ENCODE measurements around the gene GPC6.
A peak's percentile ranks its signal among the peaks of the same experiment; 100 is the strongest.

The GPC6 gene

GRCh38 chr13:93784191-93784590 lies 557.6 kb downstream of the GPC6 start:
- TF ChIP-seq CTCF (IDR thresholded peaks at IDR 0.05; ENCODE audit: low read depth, low read length, missing control alignments), result no peak
- no peak overlapping the region for H3K4me3 ChIP-seq (ENCODE audit: low read depth, low read length)
- in situ Hi-C loops (cut with HindIII; ENCODE audit: low sequenced_read_pairs), result no loop called here
- no peak for DNase-seq (ENCODE audit: low read depth)

DNA sequence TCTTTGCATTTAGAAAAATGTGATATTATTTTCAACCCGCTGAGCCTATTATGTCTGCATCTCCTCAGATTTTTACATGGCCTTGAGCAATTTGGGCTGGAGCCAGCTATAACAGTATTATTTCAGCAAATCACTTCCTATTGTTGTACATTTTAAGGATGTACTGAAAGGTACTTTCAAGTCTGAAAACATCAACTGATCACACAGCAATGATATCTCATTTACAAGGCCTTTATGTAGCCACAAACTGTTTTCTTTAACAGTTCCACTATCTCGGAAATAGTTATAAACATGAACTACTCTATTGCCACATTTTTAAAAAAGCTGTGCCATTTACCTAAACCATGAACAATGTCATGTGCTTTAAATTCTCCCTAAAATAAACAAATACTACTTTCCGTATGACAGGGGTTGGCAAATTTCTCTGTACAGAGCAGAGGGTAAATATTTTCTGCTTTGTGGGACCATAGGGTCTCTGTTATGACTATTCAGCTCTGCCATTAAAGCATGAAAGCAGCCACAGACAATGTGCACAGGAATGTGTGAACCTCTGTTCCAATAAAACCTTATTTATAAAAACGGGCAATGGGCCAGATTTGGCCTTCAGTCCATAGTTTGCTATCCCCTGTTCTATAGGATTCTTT lies 560.4 kb downstream of the GPC6 start:
- in situ Hi-C loops (cut with HindIII; ENCODE audit: low sequenced_read_pairs), result no loop called here
- H3K4me3 ChIP-seq (ENCODE audit: low read depth, low read length), result no peak overlapping the region
- TF ChIP-seq CTCF (IDR thresholded peaks at IDR 0.05; ENCODE audit: low read depth, low read length, missing control alignments), result no peak
- DNase-seq (ENCODE audit: low read depth), result peak; percentile 32

- in situ Hi-C loops (cut with HindIII; ENCODE audit: low sequenced_read_pairs), result no loop called here
- no peak overlapping the region for H3K4me3 ChIP-seq (ENCODE audit: low read depth, low read length)
- TF ChIP-seq CTCF (IDR thresholded peaks at IDR 0.05; ENCODE audit: low read depth, low read length, missing control alignments), result no peak
- no peak for DNase-seq (ENCODE audit: low read depth)
These were observed 561.8 kb downstream of the GPC6 start for GRCh38 chr13:93788456-93788855.

DNA sequence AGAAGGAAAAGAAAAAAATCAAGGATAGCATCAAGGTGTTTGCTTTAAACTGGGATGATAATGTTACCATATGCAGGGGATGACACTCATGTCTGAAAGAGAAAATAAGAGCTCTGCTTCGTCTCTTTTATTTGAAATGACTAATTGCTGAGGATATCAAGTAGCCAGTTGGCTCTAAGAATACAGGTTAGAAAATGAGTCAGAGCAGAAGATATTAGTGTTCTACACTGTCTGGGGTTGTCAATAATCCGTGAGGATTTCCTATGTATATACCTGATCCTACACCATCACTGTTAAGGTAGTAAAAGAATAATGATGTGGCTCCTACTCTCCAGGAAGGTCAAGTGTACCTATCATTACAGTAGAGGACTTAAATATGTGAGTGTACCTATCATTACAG lies 562.5 kb downstream of the GPC6 start:
- no peak for DNase-seq (ENCODE audit: low read depth)
- in situ Hi-C loops (cut with HindIII; ENCODE audit: low sequenced_read_pairs), result no loop called here
- no peak for TF ChIP-seq CTCF (IDR thresholded peaks at IDR 0.05; ENCODE audit: low read depth, low read length, missing control alignments)
- H3K4me3 ChIP-seq (ENCODE audit: low read depth, low read length), result no peak overlapping the region

DNA sequence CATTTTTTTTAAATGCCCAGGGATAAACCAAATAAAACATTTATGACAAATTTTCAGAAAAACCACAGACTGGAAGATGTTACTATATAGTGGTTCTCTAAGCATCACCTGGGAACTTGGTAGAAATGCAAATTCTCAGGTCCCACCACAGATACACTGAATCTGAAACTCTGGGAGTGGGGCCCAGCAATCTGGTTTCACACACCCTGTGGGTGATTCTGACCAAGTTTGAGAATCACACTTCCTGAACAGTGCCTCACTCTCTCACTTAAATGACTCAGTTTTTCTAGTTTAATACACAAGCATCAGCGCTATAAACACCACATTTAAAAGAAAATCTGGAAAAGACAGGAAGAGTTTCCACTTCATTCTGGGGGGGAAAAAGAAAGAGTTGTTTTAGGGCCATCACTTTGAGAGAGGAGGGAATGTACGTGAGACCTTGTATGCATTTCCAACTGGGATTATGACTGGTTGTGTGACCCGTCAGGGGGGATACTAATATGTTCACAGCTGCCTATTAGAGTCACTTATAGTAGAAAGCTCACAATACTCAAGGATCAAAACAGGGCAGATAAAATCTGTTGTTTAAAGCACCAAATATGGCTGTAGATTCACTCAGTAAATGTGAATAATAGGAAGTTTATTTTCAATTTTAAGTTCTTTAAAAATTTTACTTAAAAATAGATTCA lies 567.7 kb downstream of the GPC6 start:
- TF ChIP-seq CTCF (IDR thresholded peaks at IDR 0.05; ENCODE audit: low read depth, low read length, missing control alignments), result no peak

DNA sequence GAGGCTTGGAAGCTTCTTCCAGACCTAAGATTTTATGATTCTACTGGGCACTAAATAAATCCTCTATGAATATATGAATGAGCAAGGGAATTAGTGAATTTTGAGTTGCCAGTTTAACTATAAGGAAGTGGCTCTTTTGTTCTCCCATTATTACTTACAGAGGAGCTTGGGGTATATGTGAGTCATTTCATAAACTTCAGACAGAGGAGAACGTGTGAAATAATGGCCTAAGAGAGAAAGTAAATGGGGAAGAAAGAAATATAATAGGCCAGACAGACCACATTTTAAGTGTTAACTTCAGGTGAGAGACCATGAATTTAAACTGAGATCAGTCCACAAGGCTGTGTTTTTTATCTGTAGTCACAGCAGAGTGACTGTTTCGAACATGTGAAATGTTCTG lies 570.9 kb downstream of the GPC6 start:
- DNase-seq (ENCODE audit: low read depth), result no peak
- in situ Hi-C loops (cut with HindIII; ENCODE audit: low sequenced_read_pairs), result no loop called here
- TF ChIP-seq CTCF (IDR thresholded peaks at IDR 0.05; ENCODE audit: low read depth, low read length, missing control alignments), result no peak
- no peak overlapping the region for H3K4me3 ChIP-seq (ENCODE audit: low read depth, low read length)

More for the DNA sequence above, 567.7 kb downstream of the GPC6 start:
- H3K4me3 ChIP-seq (ENCODE audit: low read depth, low read length), result no peak overlapping the region
- in situ Hi-C loops (cut with HindIII; ENCODE audit: low sequenced_read_pairs), result no loop called here
- DNase-seq (ENCODE audit: low read depth), result no peak
